K562 (cell line): ENCODE measurements around the gene NUAK1. TPM values are rescaled to one million over a fixed set of nuclear protein-coding genes. Genes with fewer than 3 reads are reported as not detected.

Source experiments
- ATAC-seq: fragments of 200-7000 bp; cut with Tn5 transposase; 3 replicates; pipeline ENCODE4 v1.9.1; 2020; ENCODE audit warnings: moderate library complexity
- BruUV-seq: library from RNA; stranded (reverse); fragments of 400-500 nt; replicated peaks from 2 replicates; lab custom pipeline; 2021; lab: Mats Ljungman, UMichigan
- CTCF ChIA-PET: fragments of 300-600 bp; formaldehyde crosslinking; extraction: SDS; loops from one replicate; lab custom pipeline; 2021; ENCODE audit warnings: low intra/inter-chr PET ratio; lab: Yijun Ruan, JAX
- POLR2A ChIA-PET: fragments of 300-600, 350-650 bp; sonication (Branson Sonifier 250); formaldehyde crosslinking; extraction: SDS; loops from one replicate; lab custom pipeline; 2021; ENCODE audit warnings: antibody characterized with exemption, inconsistent platforms; lab: Yijun Ruan, JAX
- DNase-seq, 4 experiments: peaks; one replicate each; pipeline versions ENCODE4 v3.0.0 to v3.0.0-alpha.2; 2011 to 2018; ENCODE audit warnings: low spot score in 3 of 4, mixed read lengths in 3 of 4; ENCODE audit errors: extremely low read depth in 1 of 4
- FAIRE-seq: peaks from 2 replicates; lab custom pipeline; 2011; peaks lifted over from hg19 to GRCh38; lab: Jason Lieb, UNC
- H2AFZ ChIP-seq: 2 replicates; pipeline ENCODE4 v1.6.0; 2011; ENCODE audit warnings: low read depth, low read length, control low read depth, inconsistent platforms
- H3K27ac ChIP-seq: fragments of 200-600 bp; 3 replicates; pipeline ENCODE4 v1.8.0; 2011; ENCODE audit warnings: low read depth, mild to moderate bottlenecking, control low read depth, inconsistent platforms, low read length, moderate library complexity, mixed read lengths; ENCODE audit errors: extremely low read depth
- H3K27me3 ChIP-seq, 2 experiments: fragments of 300-600 bp in 1 of 2; 2 replicates in 1 of 2; 3 replicates in 1 of 2; pipeline versions ENCODE4 v1.6.0 to v1.8.0; 2011; ENCODE audit warnings: inconsistent platforms in 2 of 2, low read length in 2 of 2, mild to moderate bottlenecking in 1 of 2, mixed read lengths in 1 of 2, moderate library complexity in 1 of 2; ENCODE audit not compliant: control insufficient read depth in 2 of 2, insufficient read depth in 2 of 2
- H3K36me3 ChIP-seq: fragments of 300-600 bp; 3 replicates; pipeline ENCODE4 v1.8.0; 2011; ENCODE audit warnings: mild to moderate bottlenecking, low read length, inconsistent platforms; ENCODE audit not compliant: control insufficient read depth, insufficient read depth
- H3K4me1 ChIP-seq, 2 experiments: fragments of 200-600 bp in 1 of 2; replicated peaks in 1 of 2; 2 replicates in 1 of 2; 3 replicates in 1 of 2; pipeline versions ENCODE4 v1.5.1 to v1.8.0; 2011; ENCODE audit warnings: inconsistent platforms in 2 of 2, low read length in 2 of 2, mild to moderate bottlenecking in 1 of 2, mixed read lengths in 1 of 2, moderate library complexity in 1 of 2; ENCODE audit not compliant: control insufficient read depth in 2 of 2, insufficient read depth in 2 of 2
- H3K4me2 ChIP-seq: 2 replicates; pipeline ENCODE4 v1.6.1; 2011; ENCODE audit warnings: low read length, control low read depth, inconsistent platforms, mixed read lengths; ENCODE audit not compliant: insufficient read depth
- H3K4me3 ChIP-seq: fragments of 200-600 bp; sonication (generic), shearing (Covaris generic); 2 replicates; pipeline ENCODE4 v1.5.1; 2016; ENCODE audit warnings: control low read depth, inconsistent platforms
- H3K79me2 ChIP-seq: fragments of 200-600 bp; 3 replicates; pipeline ENCODE4 v1.8.0; 2011; ENCODE audit warnings: low read length, inconsistent platforms; ENCODE audit not compliant: control insufficient read depth, insufficient read depth
- H3K9ac ChIP-seq, 2 experiments: 2 replicates each; pipeline versions ENCODE4 v1.6.0 to v1.6.1; 2011; ENCODE audit warnings: low read depth in 2 of 2, low read length in 2 of 2, control low read depth in 1 of 2, inconsistent platforms in 1 of 2, mild to moderate bottlenecking in 1 of 2, mixed read lengths in 1 of 2; ENCODE audit not compliant: insufficient read depth in 1 of 2
- H3K9me1 ChIP-seq: one replicate; pipeline ENCODE4 v1.6.0; 2011; ENCODE audit warnings: inconsistent platforms, mild to moderate bottlenecking, low read length, moderate library complexity; ENCODE audit not compliant: control insufficient read depth, insufficient read depth
- H3K9me3 ChIP-seq: replicated peaks from 2 replicates; pipeline ENCODE4 v1.5.1; 2011; ENCODE audit warnings: low read depth, low read length, inconsistent platforms; ENCODE audit not compliant: control insufficient read depth, insufficient read depth
- H4K20me1 ChIP-seq: replicated peaks from 2 replicates; pipeline ENCODE4 v1.6.1; 2011; ENCODE audit warnings: low read length, inconsistent platforms, mixed read lengths; ENCODE audit not compliant: control insufficient read depth, insufficient read depth
- BMI1 ChIP-seq: fragments of 150-350 bp; IDR thresholded peaks from 2 replicates; pipeline ENCODE4 v1.6.1; 2014; ENCODE audit warnings: low read length
- NFE2 ChIP-seq: IDR thresholded peaks from 2 replicates; pipeline ENCODE4 v1.6.1; 2014; ENCODE audit warnings: antibody characterized with exemption, low read depth
- TCF3 ChIP-seq: sonication (generic); formaldehyde crosslinking; IDR thresholded peaks from 2 replicates; pipeline ENCODE4 v1.4.0; 2020; ENCODE audit warnings: mild to moderate bottlenecking, missing genetic modification reagents
- THRAP3 ChIP-seq: fragments of 450-650 bp; IDR thresholded peaks from 2 replicates; pipeline ENCODE4 v1.6.1; 2016; ENCODE audit warnings: mild to moderate bottlenecking, inconsistent platforms, borderline replicate concordance
- WGBS: fragments of 100-300 bp; shearing (Covaris generic); methylation state at CpG from one replicate; pipeline ENCODE4 v1.1.6; 2016; ENCODE audit warnings: low coverage, mixed read lengths; ENCODE audit not compliant: insufficient coverage; ENCODE audit errors: missing lambda C conversion rate; 5-methylcytosine and 5-hydroxymethylcytosine counted together
- in situ Hi-C: fragments of 300-500 bp; cut with MboI; formaldehyde crosslinking; loops from 4 replicates; pipeline ENCODE4 v1.15.0; 2018; ENCODE audit warnings: inconsistent platforms, mixed read lengths
- intact Hi-C: fragments of 100-400 bp; cut with micrococcal nuclease; formaldehyde crosslinking; loops from 2 replicates; pipeline ENCODE4 v1.14.2; 2022
- polyA plus RNA-seq, 8 experiments: library from polyadenylated mRNA; depleted of rRNA in 4 of 8; stranded (reverse) in 5 of 8; unstranded in 3 of 8; fragments of >200 nt; fragmentation: Nextera tagmentation in 2 of 8; fragmentation: Illumina TruSeq in 1 of 8; extraction: Ambion mirVana in 2 of 8; extraction: Trizol in 1 of 8; gene quantifications; 2 replicates each; pipeline versions ENCODE4 v1.2.1 to v1.2.3, GENCODE V29; 2011 to 2014; ENCODE audit warnings: inconsistent platforms in 1 of 8, missing spikeins in 1 of 8
- total RNA-seq, 7 experiments: library from RNA; depleted of rRNA in 6 of 7; stranded (reverse); fragments of >200 nt in 6 of 7; fragmentation: Illumina TruSeq in 2 of 7; extraction: Trizol in 2 of 7; gene quantifications; 2 replicates each; pipeline versions ENCODE4 v1.2.1 to v1.2.3, GENCODE V29; 2011 to 2021; ENCODE audit warnings: low replicate concordance in 1 of 7
- TF ChIP-seq, protein P1 (sequence below): sonication (generic); formaldehyde crosslinking; IDR thresholded peaks from 2 replicates; pipeline ENCODE4 v1.8.0; 2022; ENCODE audit warnings: missing genetic modification reagents, mild to moderate bottlenecking, borderline replicate concordance
- TF ChIP-seq, protein P2 (sequence below), 2 experiments: fragments of 450-650 bp in 1 of 2; sonication (generic) in 1 of 2; formaldehyde crosslinking; conservative IDR thresholded peaks; 2 replicates each; pipeline versions ENCODE4 v1.4.0 to v1.8.1; 2020 to 2022; ENCODE audit warnings: mild to moderate bottlenecking in 1 of 2, missing genetic modification reagents in 1 of 2

NUAK1 gene
- total and polyA plus RNA-seq, 9 of the 15 experiments (the other 6 are each of a cell fraction or from before 2014, with no cell fraction given), result 0.02 TPM; not detected in 8

DNA sequence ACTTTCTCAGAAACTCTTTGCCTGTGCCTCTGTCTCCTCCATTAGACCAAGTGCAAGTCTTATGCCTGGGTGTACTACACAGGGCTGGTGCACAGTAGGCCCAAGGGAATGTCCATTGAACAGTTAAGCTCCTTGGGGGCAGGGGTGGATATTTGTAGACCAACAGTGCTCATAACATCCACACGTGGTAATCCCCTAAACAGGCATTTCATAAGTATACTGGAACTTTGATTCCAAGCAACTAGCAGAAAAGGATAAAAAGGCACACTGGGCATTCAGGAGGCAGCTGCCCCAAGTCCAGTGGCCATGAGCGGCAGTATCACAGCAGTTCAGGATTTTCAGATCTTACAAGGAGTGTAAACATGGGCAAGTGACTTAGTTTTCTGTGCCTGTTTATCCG, 16.8 kb downstream of the NUAK1 start (continued):
- TF ChIP-seq, protein P1, sequence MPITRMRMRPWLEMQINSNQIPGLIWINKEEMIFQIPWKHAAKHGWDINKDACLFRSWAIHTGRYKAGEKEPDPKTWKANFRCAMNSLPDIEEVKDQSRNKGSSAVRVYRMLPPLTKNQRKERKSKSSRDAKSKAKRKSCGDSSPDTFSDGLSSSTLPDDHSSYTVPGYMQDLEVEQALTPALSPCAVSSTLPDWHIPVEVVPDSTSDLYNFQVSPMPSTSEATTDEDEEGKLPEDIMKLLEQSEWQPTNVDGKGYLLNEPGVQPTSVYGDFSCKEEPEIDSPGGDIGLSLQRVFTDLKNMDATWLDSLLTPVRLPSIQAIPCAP (CRISPR knock-in tag), result no peak
- TF ChIP-seq TCF3, result no peak

DNA sequence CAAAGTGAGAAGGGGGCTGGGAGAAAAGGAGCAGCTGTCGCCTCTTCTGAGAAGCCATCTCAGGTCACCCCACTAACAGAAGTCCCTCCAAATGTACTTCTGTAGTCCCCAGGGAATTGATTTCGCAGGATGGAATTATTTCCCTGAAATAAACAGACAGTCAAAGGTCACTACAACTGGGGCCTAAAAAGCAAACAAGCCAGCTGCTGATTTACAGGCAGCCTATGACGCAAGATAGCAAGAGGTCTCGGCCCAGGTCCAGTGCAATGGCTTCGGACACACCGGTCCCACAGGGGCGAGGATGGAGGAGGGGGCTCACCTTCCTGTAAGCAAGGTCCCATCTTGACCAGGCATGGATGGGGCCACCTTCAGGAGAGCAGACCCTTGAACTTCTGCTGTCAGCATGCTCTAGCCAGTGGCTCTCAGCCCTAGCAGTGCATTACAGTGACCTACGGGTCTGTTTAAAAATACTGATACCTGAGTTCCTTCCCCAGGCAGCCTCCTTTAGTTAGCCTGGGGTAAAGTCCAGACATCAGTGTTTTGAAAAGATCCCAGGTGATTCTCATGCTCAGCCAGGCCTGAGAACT, 18.1 kb downstream of the NUAK1 start:
- no peaks in the 10 kb centered on the region for H3K4me1 ChIP-seq
- ChIA-PET CTCF (no interaction called here), POLR2A (interaction anchor here (1.0 kb wide), 1 partner anchor 13 kb away, joined by 4 read pairs; no protein-coding TSS in a partner anchor)
- 0% methylated on average over 8 of the region's 8 CpGs for WGBS
- TF ChIP-seq NFE2 (no peak), THRAP3 (no peak), BMI1 (no peak)
- TF ChIP-seq, protein P2, sequence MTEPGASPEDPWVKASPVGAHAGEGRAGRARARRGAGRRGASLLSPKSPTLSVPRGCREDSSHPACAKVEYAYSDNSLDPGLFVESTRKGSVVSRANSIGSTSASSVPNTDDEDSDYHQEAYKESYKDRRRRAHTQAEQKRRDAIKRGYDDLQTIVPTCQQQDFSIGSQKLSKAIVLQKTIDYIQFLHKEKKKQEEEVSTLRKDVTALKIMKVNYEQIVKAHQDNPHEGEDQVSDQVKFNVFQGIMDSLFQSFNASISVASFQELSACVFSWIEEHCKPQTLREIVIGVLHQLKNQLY (CRISPR knock-in tag; conservative IDR thresholded peaks at IDR 0.05), result no peak
- no peak overlapping the region for H3K9ac ChIP-seq
- peaks cover 10 to 28% of the 10 kb centered on the region in 2 experiments; a peak in 4 of 5 replicates for H3K27me3 ChIP-seq
- no peaks in the 10 kb centered on the region for H4K20me1 ChIP-seq
- no peaks in the 10 kb centered on the region for H3K36me3 ChIP-seq
- no peaks in the 10 kb centered on the region for H3K9me3 ChIP-seq
- intact Hi-C loops (no loop called here), in situ Hi-C loops (no loop called here)
- no peak for DNase-seq
- H3K4me3 ChIP-seq, result no peak overlapping the region
- H3K27ac ChIP-seq, result no peak overlapping the region
- peaks cover 2% of the 10 kb centered on the region for H3K9me1 ChIP-seq
- H2AFZ ChIP-seq, result no peak overlapping the region
- FAIRE-seq, result no peak
- H3K4me2 ChIP-seq, result no peak overlapping the region
- no peak for ATAC-seq
- H3K79me2 ChIP-seq, result no peaks in the 10 kb centered on the region
- no TSS peak for BruUV-seq
